ENCODE data around the gene MCEE. TPM values are rescaled to one million over a fixed set of nuclear protein-coding genes. Genes with fewer than 3 reads are reported as not detected.

The MCEE gene
- total RNA-seq, 4 donors from 2014 or later, result 15.7 to 24.2 (median 18.3) TPM

- no peaks in the 10 kb centered on the region for H3K27me3 ChIP-seq
- H3K36me3 ChIP-seq, result peaks cover 7 to 12% of the 10 kb centered on the region in 2 donors
- H3K9me3 ChIP-seq, result no peaks in the 10 kb centered on the region
- H3K27ac ChIP-seq, result no peak overlapping the region
- no peaks in the 10 kb centered on the region for H3K4me1 ChIP-seq
- no peak overlapping the region for H3K4me3 ChIP-seq (replicated peaks in 1 of 3)
- WGBS, 2 donors, result 82 to 85% methylated on average over 5 of the region's 5 CpGs
- DNase-seq, result no peak
- TF ChIP-seq CTCF (IDR thresholded peaks at IDR 0.05) (no peak), POLR2A (IDR thresholded peaks at IDR 0.05) (no peak)
- intact Hi-C loops (cut with DNase I), result no loop called here
Measured at GRCh38 chr2:71082402-71083252, 47.4 kb downstream of the MCEE start.

GRCh38 chr2:71078624-71079023, 51.4 kb downstream of the MCEE start:
- H3K4me3 ChIP-seq (replicated peaks in 1 of 3), result no peak overlapping the region
- no peak for TF ChIP-seq POLR2A (IDR thresholded peaks at IDR 0.05)
- TF ChIP-seq CTCF (IDR thresholded peaks at IDR 0.05), result no peak
- H3K27ac ChIP-seq, result no peak overlapping the region
- intact Hi-C loops (cut with DNase I), result loop anchor here (10.0 kb wide), 1 partner anchor 46 kb away; no protein-coding TSS in a partner anchor
- DNase-seq, result no peak
- no peaks in the 10 kb centered on the region for H3K4me1 ChIP-seq
- H3K27me3 ChIP-seq, result no peaks in the 10 kb centered on the region
- H3K36me3 ChIP-seq, result peaks cover 14 to 30% of the 10 kb centered on the region in 2 donors
- no peaks in the 10 kb centered on the region for H3K9me3 ChIP-seq
- WGBS, 2 donors, result 76 to 95% methylated on average over 3 of the region's 3 CpGs

GRCh38 chr2:71074893-71075395, 55.1 kb downstream of the MCEE start:
- H3K27ac ChIP-seq, result no peak overlapping the region
- no peaks in the 10 kb centered on the region for H3K9me3 ChIP-seq
- peaks cover 14 to 39% of the 10 kb centered on the region in 2 donors for H3K36me3 ChIP-seq
- no peaks in the 10 kb centered on the region for H3K27me3 ChIP-seq
- intact Hi-C loops (cut with DNase I), result loop anchor here (10.0 kb wide), 1 partner anchor 50 kb away; no protein-coding TSS in a partner anchor
- 73 to 97% methylated on average over 2 of the region's 2 CpGs for WGBS, 2 donors
- TF ChIP-seq POLR2A (IDR thresholded peaks at IDR 0.05), result no peak
- no peak for TF ChIP-seq CTCF (IDR thresholded peaks at IDR 0.05)
- H3K4me1 ChIP-seq, result peaks cover 8 to 10% of the 10 kb centered on the region in 2 donors
- no peak for DNase-seq
- no peak overlapping the region for H3K4me3 ChIP-seq (replicated peaks in 1 of 3)

- WGBS, 2 donors, result 84 to 94% methylated on average over 8 of the region's 8 CpGs
- peaks cover 8 to 33% of the 10 kb centered on the region in 2 donors for H3K36me3 ChIP-seq
Measured at GRCh38 chr2:71073475-71073874, 56.6 kb downstream of the MCEE start.

More at GRCh38 chr2:71073475-71073874, 56.6 kb downstream of the MCEE start:
- Histone ChIP-seq H3K9me3 (no peaks in the 10 kb centered on the region), H3K27ac (no peak overlapping the region), H3K4me3 (replicated peaks in 1 of 3) (no peak overlapping the region), H3K4me1 (peaks cover 17 to 21% of the 10 kb centered on the region in 2 donors), H3K27me3 (no peaks in the 10 kb centered on the region)
- no peak for DNase-seq
- no peak for TF ChIP-seq POLR2A (IDR thresholded peaks at IDR 0.05)
- TF ChIP-seq CTCF (IDR thresholded peaks at IDR 0.05), result no peak
- intact Hi-C loops (cut with DNase I), result loop anchor here (10.0 kb wide), 1 partner anchor 51 kb away; no protein-coding TSS in a partner anchor

Measured in thyroid gland (tissue), 4 donors.